Keratinocyte (primary cell): ENCODE results near the gene PP2D1.

Experiments
- EZH2 ChIP-seq: IDR thresholded peaks from one replicate; pipeline ENCODE4 v1.6.1; 2012; ENCODE audit warnings: inconsistent platforms, mild to moderate bottlenecking, low read length, moderate library complexity
- TF ChIP-seq, protein P1 (sequence below), 3 experiments: IDR thresholded peaks in 1 of 3; conservative IDR thresholded peaks in 1 of 3; optimal IDR thresholded peaks in 1 of 3; 2 replicates in 2 of 3; 3 replicates in 1 of 3; pipeline versions ENCODE3 to v1.5.1; 2011; ENCODE audit warnings: low read length in 3 of 3, mild to moderate bottlenecking in 3 of 3, moderate library complexity in 2 of 3, control low read depth in 1 of 3, inconsistent platforms in 1 of 3; ENCODE audit not compliant: insufficient read depth in 2 of 3; ENCODE audit errors: extremely low read depth in 1 of 3

DNA sequence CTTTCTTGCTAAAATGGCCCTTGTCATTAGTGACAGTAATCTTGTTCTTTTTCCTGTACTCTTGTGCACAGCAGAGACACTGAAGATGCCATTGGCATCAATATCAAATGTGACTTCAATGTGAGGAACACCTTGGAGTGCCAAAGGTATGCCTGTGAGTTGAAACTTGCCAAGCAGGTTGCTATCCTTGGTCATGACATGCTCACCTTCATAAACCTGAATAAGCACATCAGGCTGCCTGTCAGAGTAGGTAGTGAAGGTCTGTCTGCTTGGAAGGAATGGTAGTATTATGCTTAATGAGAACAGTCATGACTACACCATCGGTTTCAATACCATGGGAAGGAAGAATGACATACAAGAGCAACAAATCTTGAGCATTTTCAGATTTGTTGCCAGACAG lies 71.4 kb downstream of the PP2D1 start:
- TF ChIP-seq, protein P1, sequence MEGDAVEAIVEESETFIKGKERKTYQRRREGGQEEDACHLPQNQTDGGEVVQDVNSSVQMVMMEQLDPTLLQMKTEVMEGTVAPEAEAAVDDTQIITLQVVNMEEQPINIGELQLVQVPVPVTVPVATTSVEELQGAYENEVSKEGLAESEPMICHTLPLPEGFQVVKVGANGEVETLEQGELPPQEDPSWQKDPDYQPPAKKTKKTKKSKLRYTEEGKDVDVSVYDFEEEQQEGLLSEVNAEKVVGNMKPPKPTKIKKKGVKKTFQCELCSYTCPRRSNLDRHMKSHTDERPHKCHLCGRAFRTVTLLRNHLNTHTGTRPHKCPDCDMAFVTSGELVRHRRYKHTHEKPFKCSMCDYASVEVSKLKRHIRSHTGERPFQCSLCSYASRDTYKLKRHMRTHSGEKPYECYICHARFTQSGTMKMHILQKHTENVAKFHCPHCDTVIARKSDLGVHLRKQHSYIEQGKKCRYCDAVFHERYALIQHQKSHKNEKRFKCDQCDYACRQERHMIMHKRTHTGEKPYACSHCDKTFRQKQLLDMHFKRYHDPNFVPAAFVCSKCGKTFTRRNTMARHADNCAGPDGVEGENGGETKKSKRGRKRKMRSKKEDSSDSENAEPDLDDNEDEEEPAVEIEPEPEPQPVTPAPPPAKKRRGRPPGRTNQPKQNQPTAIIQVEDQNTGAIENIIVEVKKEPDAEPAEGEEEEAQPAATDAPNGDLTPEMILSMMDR (optimal IDR thresholded peaks at IDR 0.05 in 1 of 3, IDR thresholded peaks at IDR 0.05 in 1 of 3, conservative IDR thresholded peaks at IDR 0.05 in 1 of 3; ENCODE audit: extremely low read depth in 1 of 3, insufficient read depth in 2 of 3, low read length in 3 of 3): no peak
- TF ChIP-seq EZH2: no peak
